Activated CD8-positive, alpha-beta T cell treated with anti-CD3 and anti-CD28 coated beads for 36 hours (primary cell): Measurements from ENCODE around the gene FASTK. TPM values are rescaled to one million over a fixed set of nuclear protein-coding genes. Genes with fewer than 3 reads are reported as not detected.

ENCODE experiments used
- ATAC-seq: fragments of 200-7000 bp; cut with Tn5 transposase; one replicate; pipeline ENCODE4 v1.10.0; 2021; ENCODE audit warnings: mild to moderate bottlenecking, moderate library complexity
- CTCF ChIA-PET: fragments of 350-600 bp; sonication (Branson Sonifier 250); formaldehyde crosslinking; loops from one replicate; lab custom pipeline; 2021; ENCODE audit warnings: antibody characterized with exemption; lab: Charles Lee
- POLR2A ChIA-PET: fragments of 350-600 bp; sonication (Branson Sonifier 250); formaldehyde crosslinking; loops from one replicate; lab custom pipeline; 2021; ENCODE audit warnings: antibody characterized with exemption; lab: Charles Lee
- DNase-seq: peaks from one replicate; pipeline ENCODE4 v3.0.0-alpha.2; 2020
- H3K27ac Mint-ChIP-seq: one replicate; pipeline ENCODE4 v1.8.0; 2021; ENCODE audit warnings: mild to moderate bottlenecking, mixed read lengths
- H3K27me3 Mint-ChIP-seq: one replicate; pipeline ENCODE4 v1.8.0; 2021; ENCODE audit warnings: mixed read lengths
- H3K36me3 Mint-ChIP-seq: one replicate; pipeline ENCODE4 v1.8.0; 2021; ENCODE audit warnings: low read depth, mixed read lengths
- H3K4me1 Mint-ChIP-seq: one replicate; pipeline ENCODE4 v1.8.0; 2021; ENCODE audit warnings: low read depth, mixed read lengths
- H3K4me3 Mint-ChIP-seq: one replicate; pipeline ENCODE4 v1.8.0; 2021; ENCODE audit warnings: mild to moderate bottlenecking, moderate library complexity, mixed read lengths
- H3K9me3 Mint-ChIP-seq: one replicate; pipeline ENCODE4 v1.8.0; 2021; ENCODE audit warnings: mixed read lengths
- CTCF ChIP-seq: fragments of 200-600 bp; IDR thresholded peaks from one replicate; pipeline ENCODE4 v1.8.0; 2022; ENCODE audit warnings: antibody characterized with exemption, mild to moderate bottlenecking
- intact Hi-C: fragments of 100-400 bp; cut with micrococcal nuclease; formaldehyde crosslinking; loops from one replicate; pipeline ENCODE4 v1.10.0; 2022
- total RNA-seq, 2 experiments: library from RNA; stranded (reverse); gene quantifications; one replicate each; pipeline ENCODE4 v1.2.3, GENCODE V29; 2021

The FASTK gene
- total RNA-seq, 2 experiments from 2014 or later: 54.0 to 59.4 TPM

- peaks cover 24% of the 10 kb centered on the region for H3K4me1 Mint-ChIP-seq
- no peak for TF ChIP-seq CTCF
- H3K27me3 Mint-ChIP-seq: no peaks in the 10 kb centered on the region
- H3K36me3 Mint-ChIP-seq: peaks cover 7% of the 10 kb centered on the region
- DNase-seq (no peak), ATAC-seq (no peak)
- H3K9me3 Mint-ChIP-seq: no peaks in the 10 kb centered on the region
- H3K4me3 Mint-ChIP-seq: no peak overlapping the region
- ChIA-PET CTCF (interaction anchor here (1.5 kb wide), 2 partner anchors 22 to 181 kb away, joined by 4 read pairs; no protein-coding TSS in a partner anchor), POLR2A (no interaction called here)
- no peak overlapping the region for H3K27ac Mint-ChIP-seq
- intact Hi-C loops: no loop called here
Measured at GRCh38 chr7:151063212-151063561, 17.4 kb downstream of the FASTK start.

- DNase-seq: no peak
- Mint-ChIP-seq H3K4me1 (peaks cover 24% of the 10 kb centered on the region), H3K36me3 (peaks cover 5% of the 10 kb centered on the region), H3K9me3 (no peaks in the 10 kb centered on the region), H3K4me3 (no peak overlapping the region), H3K27me3 (no peaks in the 10 kb centered on the region), H3K27ac (no peak overlapping the region)
- intact Hi-C loops: no loop called here
- TF ChIP-seq CTCF: no peak
- POLR2A ChIA-PET: no interaction called here
- ATAC-seq: no peak
- CTCF ChIA-PET: interaction anchor here (1.5 kb wide), 2 partner anchors 23 to 182 kb away, joined by 4 read pairs; no protein-coding TSS in a partner anchor
Measured at GRCh38 chr7:151062399-151063211, 18.0 kb downstream of the FASTK start.

- ChIA-PET CTCF (no interaction called here), POLR2A (no interaction called here)
- H3K27me3 Mint-ChIP-seq: no peaks in the 10 kb centered on the region
- H3K4me1 Mint-ChIP-seq: peaks cover 29% of the 10 kb centered on the region
- H3K36me3 Mint-ChIP-seq: peaks cover 5% of the 10 kb centered on the region
- DNase-seq: no peak
- no peaks in the 10 kb centered on the region for H3K9me3 Mint-ChIP-seq
- peak overlapping the region; percentile 95 for H3K4me3 Mint-ChIP-seq
- no peak overlapping the region for H3K27ac Mint-ChIP-seq
- TF ChIP-seq CTCF: no peak
- ATAC-seq: no peak
- intact Hi-C loops: no loop called here
Measured at GRCh38 chr7:151062111-151062398, 18.6 kb downstream of the FASTK start.

GRCh38 chr7:151061213-151062110, 19.1 kb downstream of the FASTK start:
- DNase-seq (no peak), ATAC-seq (no peak)
- ChIA-PET CTCF (interaction anchor here (1.2 to 1.7 kb wide), 3 partner anchors 19 to 49 kb away, joined by 5 to 10 read pairs (median 6); partner anchors contain the start of gene FASTK), POLR2A (no interaction called here)
- Mint-ChIP-seq H3K4me3 (peak overlapping the region; percentile 95), H3K36me3 (peaks cover 5% of the 10 kb centered on the region), H3K27ac (no peak overlapping the region), H3K9me3 (no peaks in the 10 kb centered on the region), H3K27me3 (no peaks in the 10 kb centered on the region), H3K4me1 (peaks cover 35% of the 10 kb centered on the region)
- TF ChIP-seq CTCF: no peak
- intact Hi-C loops: no loop called here
